ENCODE measurements around the gene TSC22D4. TPM values are rescaled to one million over a fixed set of nuclear protein-coding genes. Genes with fewer than 3 reads are reported as not detected.

The TSC22D4 gene
- total and polyA plus RNA-seq, 2 donors (not counting 3 experiments of a cell fraction or from before 2014, with no cell fraction given): 40.1 to 84.4 TPM

DNA sequence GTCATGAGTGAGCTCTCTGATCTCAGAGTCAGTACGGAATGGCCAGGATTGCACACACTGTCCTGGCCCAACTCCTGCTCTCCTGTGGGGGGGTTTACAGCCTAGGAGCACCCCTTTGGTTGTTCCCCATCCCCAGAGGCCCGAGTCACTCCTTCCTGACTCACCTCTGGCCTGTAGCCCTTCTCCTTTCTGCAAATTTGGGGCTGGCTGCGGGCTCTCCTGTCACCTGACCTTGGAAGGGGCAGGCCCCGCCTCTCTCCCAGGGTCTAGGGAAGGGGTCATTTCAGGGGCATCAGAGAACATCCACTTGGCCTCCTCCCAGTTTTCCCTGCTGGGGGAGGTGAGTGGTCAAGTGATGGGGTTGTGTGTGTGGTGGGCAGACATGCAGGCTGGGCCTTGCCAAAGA, 6.5 kb upstream of the TSC22D4 start:
- FAIRE-seq (peak; percentile 4), DNase-seq (ENCODE audit: low read depth, low spot score) (no peak)
- Histone ChIP-seq H3K36me3 (ENCODE audit: control insufficient read depth in 2 of 2, extremely low read depth in 1 of 2, insufficient read depth in 2 of 2, low read length in 2 of 2) (no peaks in the 10 kb centered on the region), H3K9ac (replicated peaks; ENCODE audit: extremely low read depth, insufficient read depth, low read length) (no peak overlapping the region), H3K9me1 (replicated peaks; ENCODE audit: control insufficient read depth, extremely low read depth, insufficient read depth, low read length) (no peaks in the 10 kb centered on the region), H3K9me3 (replicated peaks; ENCODE audit: control insufficient read depth, insufficient read depth, low read length) (no peaks in the 10 kb centered on the region), H4K20me1 (replicated peaks; ENCODE audit: control insufficient read depth, extremely low read depth, insufficient read depth, low read length) (no peaks in the 10 kb centered on the region), H3K4me3 (replicated peaks in 1 of 3; ENCODE audit: insufficient read depth in 1 of 3, low read depth in 1 of 3, low read length in 3 of 3) (no peak overlapping the region), H3K27me3 (ENCODE audit: control insufficient read depth in 2 of 2, insufficient read depth in 2 of 2, low read length in 2 of 2) (no peaks in the 10 kb centered on the region), H3K27ac (ENCODE audit: insufficient read depth, low read depth, low read length) (no peak overlapping the region), H3K4me1 (ENCODE audit: control insufficient read depth, extremely low read depth, insufficient read depth, low read length) (peaks cover 12% of the 10 kb centered on the region), H2AFZ (ENCODE audit: low read depth, low read length) (peak overlapping the region; percentile 34), H3K79me2 (ENCODE audit: control insufficient read depth, insufficient read depth, low read length) (no peaks in the 10 kb centered on the region), H3K4me2 (ENCODE audit: insufficient read depth, low read length) (no peak overlapping the region)
- dilution Hi-C loops (cut with MboI; ENCODE audit: extremely low pct_ligation_motif_present, low sequenced_read_pairs): no loop called here
- no peak for TF ChIP-seq EZH2 (IDR thresholded peaks at IDR 0.05; ENCODE audit: borderline replicate concordance, low read depth, low read length, severe bottlenecking)
- TF ChIP-seq, protein P1, sequence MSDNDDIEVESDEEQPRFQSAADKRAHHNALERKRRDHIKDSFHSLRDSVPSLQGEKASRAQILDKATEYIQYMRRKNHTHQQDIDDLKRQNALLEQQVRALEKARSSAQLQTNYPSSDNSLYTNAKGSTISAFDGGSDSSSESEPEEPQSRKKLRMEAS (IDR thresholded peaks at IDR 0.05; ENCODE audit: insufficient read depth, insufficient read length): no peak
- TF ChIP-seq, protein P2, sequence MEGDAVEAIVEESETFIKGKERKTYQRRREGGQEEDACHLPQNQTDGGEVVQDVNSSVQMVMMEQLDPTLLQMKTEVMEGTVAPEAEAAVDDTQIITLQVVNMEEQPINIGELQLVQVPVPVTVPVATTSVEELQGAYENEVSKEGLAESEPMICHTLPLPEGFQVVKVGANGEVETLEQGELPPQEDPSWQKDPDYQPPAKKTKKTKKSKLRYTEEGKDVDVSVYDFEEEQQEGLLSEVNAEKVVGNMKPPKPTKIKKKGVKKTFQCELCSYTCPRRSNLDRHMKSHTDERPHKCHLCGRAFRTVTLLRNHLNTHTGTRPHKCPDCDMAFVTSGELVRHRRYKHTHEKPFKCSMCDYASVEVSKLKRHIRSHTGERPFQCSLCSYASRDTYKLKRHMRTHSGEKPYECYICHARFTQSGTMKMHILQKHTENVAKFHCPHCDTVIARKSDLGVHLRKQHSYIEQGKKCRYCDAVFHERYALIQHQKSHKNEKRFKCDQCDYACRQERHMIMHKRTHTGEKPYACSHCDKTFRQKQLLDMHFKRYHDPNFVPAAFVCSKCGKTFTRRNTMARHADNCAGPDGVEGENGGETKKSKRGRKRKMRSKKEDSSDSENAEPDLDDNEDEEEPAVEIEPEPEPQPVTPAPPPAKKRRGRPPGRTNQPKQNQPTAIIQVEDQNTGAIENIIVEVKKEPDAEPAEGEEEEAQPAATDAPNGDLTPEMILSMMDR (IDR thresholded peaks at IDR 0.05; ENCODE audit: extremely low read depth in 1 of 2, insufficient read depth in 1 of 2, low read depth in 1 of 2, low read length in 2 of 2): no peak
- TF ChIP-seq JUN (IDR thresholded peaks at IDR 0.05; ENCODE audit: borderline replicate concordance, insufficient read depth, insufficient read length, low read depth): no peak
- no peak for TF ChIP-seq POLR2AphosphoS5 (IDR thresholded peaks at IDR 0.05; ENCODE audit: insufficient read depth, low read depth, low read length)
- no peak for TF ChIP-seq POLR2A (IDR thresholded peaks at IDR 0.05; ENCODE audit: low read depth, low read length)
- TF ChIP-seq FOS (IDR thresholded peaks at IDR 0.05; ENCODE audit: borderline replicate concordance, insufficient read depth, low read length): no peak
- CTCF ChIA-PET: interaction anchor here (0.7 to 3.0 kb wide), 4 partner anchors 14 to 84 kb away, joined by 3 to 22 read pairs (median 3); no protein-coding TSS in a partner anchor
- POLR2A ChIA-PET: interaction anchor here (0.6 kb wide), 1 partner anchor 101 kb away, joined by 8 read pairs; the partner anchor contains the start of gene FBXO24
- intact Hi-C loops (cut with micrococcal nuclease): no loop called here
- BruUV-seq (replicated peaks): no TSS peak
